Keratinocyte (primary cell): ENCODE data around the gene TLR9. TPM values are rescaled to one million over a fixed set of nuclear protein-coding genes. Genes with fewer than 3 reads are reported as not detected.

ENCODE experiments used
- DNase-seq: peaks from one replicate; pipeline ENCODE4 v3.0.0-alpha.2; 2011; ENCODE audit warnings: low read depth, missing footprints, low spot score
- FAIRE-seq: peaks from 2 replicates; lab custom pipeline; 2011; peaks lifted over from hg19 to GRCh38; lab: Jason Lieb, UNC
- H2AFZ ChIP-seq: 2 replicates; pipeline ENCODE4 v1.6.0; 2012; ENCODE audit warnings: low read length, control low read depth, inconsistent platforms; ENCODE audit not compliant: control insufficient read depth
- H3K27ac ChIP-seq: 2 replicates; pipeline ENCODE4 v1.5.1; 2011; ENCODE audit warnings: low read length; ENCODE audit not compliant: control insufficient read depth, insufficient read depth
- H3K27me3 ChIP-seq: 3 replicates; pipeline ENCODE4 v1.6.0; 2011; ENCODE audit warnings: low read length; ENCODE audit not compliant: control insufficient read depth, insufficient read depth; ENCODE audit errors: extremely low read depth
- H3K36me3 ChIP-seq, 2 experiments: 2 replicates in 1 of 2; 3 replicates in 1 of 2; pipeline ENCODE4 v1.5.1; 2011; ENCODE audit warnings: low read length in 2 of 2, mild to moderate bottlenecking in 1 of 2; ENCODE audit not compliant: control insufficient read depth in 2 of 2, insufficient read depth in 2 of 2; ENCODE audit errors: extremely low read depth in 1 of 2
- H3K4me1 ChIP-seq: 3 replicates; pipeline ENCODE4 v1.5.1; 2011; ENCODE audit warnings: low read length; ENCODE audit not compliant: control insufficient read depth, insufficient read depth; ENCODE audit errors: extremely low read depth
- H3K4me2 ChIP-seq: 3 replicates; pipeline ENCODE4 v1.6.0; 2011; ENCODE audit warnings: low read depth, low read length; ENCODE audit not compliant: control insufficient read depth, insufficient read depth; ENCODE audit errors: extremely low read depth
- H3K4me3 ChIP-seq, 3 experiments: fragments of 200-600 bp in 1 of 3; sonication (generic) in 1 of 3; 2 replicates in 2 of 3; 3 replicates in 1 of 3; pipeline ENCODE4 v1.5.1; 2011 to 2016; ENCODE audit warnings: low read length in 3 of 3, mild to moderate bottlenecking in 3 of 3, control low read depth in 2 of 3, inconsistent platforms in 1 of 3, low read depth in 1 of 3, mixed read lengths in 1 of 3, mixed run types in 1 of 3, moderate library complexity in 1 of 3; ENCODE audit not compliant: control insufficient read depth in 2 of 3, insufficient read depth in 2 of 3; ENCODE audit errors: extremely low read depth in 1 of 3
- H3K79me2 ChIP-seq: 2 replicates; pipeline ENCODE4 v1.6.0; 2012; ENCODE audit warnings: low read length; ENCODE audit not compliant: control insufficient read depth, insufficient read depth
- H3K9ac ChIP-seq: 3 replicates; pipeline ENCODE4 v1.6.0; 2011; ENCODE audit warnings: low read length; ENCODE audit not compliant: control insufficient read depth, insufficient read depth; ENCODE audit errors: extremely low read depth
- H3K9me1 ChIP-seq: 3 replicates; pipeline ENCODE4 v1.6.0; 2011; ENCODE audit warnings: low read length; ENCODE audit not compliant: control insufficient read depth, insufficient read depth; ENCODE audit errors: extremely low read depth
- H3K9me3 ChIP-seq: 2 replicates; pipeline ENCODE4 v1.5.1; 2012; ENCODE audit warnings: low read depth, low read length; ENCODE audit not compliant: control insufficient read depth
- H4K20me1 ChIP-seq: 3 replicates; pipeline ENCODE4 v1.6.0; 2011; ENCODE audit warnings: low read length; ENCODE audit not compliant: control insufficient read depth, insufficient read depth; ENCODE audit errors: extremely low read depth
- EZH2 ChIP-seq: IDR thresholded peaks from one replicate; pipeline ENCODE4 v1.6.1; 2012; ENCODE audit warnings: inconsistent platforms, mild to moderate bottlenecking, low read length, moderate library complexity
- dilution Hi-C: fragments of 300-500 bp; cut with MboI; formaldehyde crosslinking; loops from one replicate; pipeline ENCODE4 v1.7.0; 2020; ENCODE audit warnings: low sequenced_read_pairs; ENCODE audit not compliant: extremely low pct_ligation_motif_present
- polyA plus RNA-seq, 5 experiments: library from polyadenylated mRNA; depleted of rRNA in 3 of 5; stranded (reverse) in 3 of 5; stranded (forward) in 1 of 5; unstranded in 1 of 5; fragments of >200 nt; gene quantifications; 1 replicate in 1 of 5; 2 replicates in 3 of 5; 3 replicates in 1 of 5; pipeline versions ENCODE4 v1.2.1 to v1.2.3, GENCODE V29; 2011 to 2012; ENCODE audit warnings: missing spikeins in 2 of 5, low read depth in 1 of 5, low replicate concordance in 1 of 5
- TF ChIP-seq, protein P1 (sequence below), 3 experiments: IDR thresholded peaks in 1 of 3; conservative IDR thresholded peaks in 1 of 3; optimal IDR thresholded peaks in 1 of 3; 2 replicates in 2 of 3; 3 replicates in 1 of 3; pipeline versions ENCODE3 to v1.5.1; 2011; ENCODE audit warnings: low read length in 3 of 3, mild to moderate bottlenecking in 3 of 3, moderate library complexity in 2 of 3, control low read depth in 1 of 3, inconsistent platforms in 1 of 3; ENCODE audit not compliant: insufficient read depth in 2 of 3; ENCODE audit errors: extremely low read depth in 1 of 3

Gene TLR9
- polyA plus RNA-seq, 1 donor (not counting 4 experiments of a cell fraction or from before 2014, with no cell fraction given): not detected

DNA sequence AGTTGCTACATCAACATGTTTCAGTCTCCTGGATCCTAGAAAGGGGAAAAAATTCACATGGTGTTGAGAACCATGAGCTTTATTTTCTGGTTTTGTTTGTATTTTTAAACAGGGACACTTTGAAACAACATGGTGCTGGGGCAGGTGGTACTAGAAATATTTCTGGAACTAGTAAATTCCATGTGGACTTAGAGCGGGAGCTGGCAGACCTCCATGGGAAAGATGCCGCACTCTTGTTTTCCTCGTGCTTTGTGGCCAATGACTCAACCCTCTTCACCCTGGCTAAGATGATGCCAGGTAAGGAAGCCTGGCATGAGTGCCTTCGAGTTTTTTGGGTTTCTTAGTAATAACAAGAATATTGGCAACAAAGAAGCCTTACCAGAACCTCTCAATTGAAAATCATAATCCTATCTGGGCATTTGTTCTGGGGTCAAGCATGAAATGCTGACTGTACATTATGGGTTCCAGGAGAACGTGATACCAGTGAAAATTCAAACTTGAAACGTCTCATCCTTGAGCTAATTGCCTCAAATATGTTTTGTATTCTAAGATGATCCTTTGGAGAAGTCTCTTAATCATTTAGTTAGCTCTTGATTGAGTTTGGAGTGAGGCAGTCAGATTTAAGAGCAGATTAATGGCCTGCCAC is 19.6 kb downstream of the TLR9 start:
- H2AFZ ChIP-seq: no peak overlapping the region
- H3K79me2 ChIP-seq: peaks cover 3% of the 10 kb centered on the region
- H4K20me1 ChIP-seq: no peaks in the 10 kb centered on the region
- peaks cover 14% of the 10 kb centered on the region for H3K4me1 ChIP-seq
- peaks cover 41 to 64% of the 10 kb centered on the region in 2 experiments for H3K36me3 ChIP-seq
- no peak overlapping the region for H3K4me2 ChIP-seq
- H3K27me3 ChIP-seq: no peaks in the 10 kb centered on the region
- no peak for TF ChIP-seq EZH2
- TF ChIP-seq, protein P1, sequence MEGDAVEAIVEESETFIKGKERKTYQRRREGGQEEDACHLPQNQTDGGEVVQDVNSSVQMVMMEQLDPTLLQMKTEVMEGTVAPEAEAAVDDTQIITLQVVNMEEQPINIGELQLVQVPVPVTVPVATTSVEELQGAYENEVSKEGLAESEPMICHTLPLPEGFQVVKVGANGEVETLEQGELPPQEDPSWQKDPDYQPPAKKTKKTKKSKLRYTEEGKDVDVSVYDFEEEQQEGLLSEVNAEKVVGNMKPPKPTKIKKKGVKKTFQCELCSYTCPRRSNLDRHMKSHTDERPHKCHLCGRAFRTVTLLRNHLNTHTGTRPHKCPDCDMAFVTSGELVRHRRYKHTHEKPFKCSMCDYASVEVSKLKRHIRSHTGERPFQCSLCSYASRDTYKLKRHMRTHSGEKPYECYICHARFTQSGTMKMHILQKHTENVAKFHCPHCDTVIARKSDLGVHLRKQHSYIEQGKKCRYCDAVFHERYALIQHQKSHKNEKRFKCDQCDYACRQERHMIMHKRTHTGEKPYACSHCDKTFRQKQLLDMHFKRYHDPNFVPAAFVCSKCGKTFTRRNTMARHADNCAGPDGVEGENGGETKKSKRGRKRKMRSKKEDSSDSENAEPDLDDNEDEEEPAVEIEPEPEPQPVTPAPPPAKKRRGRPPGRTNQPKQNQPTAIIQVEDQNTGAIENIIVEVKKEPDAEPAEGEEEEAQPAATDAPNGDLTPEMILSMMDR (optimal IDR thresholded peaks at IDR 0.05 in 1 of 3, IDR thresholded peaks at IDR 0.05 in 1 of 3, conservative IDR thresholded peaks at IDR 0.05 in 1 of 3; ENCODE audit: extremely low read depth in 1 of 3, insufficient read depth in 2 of 3, low read length in 3 of 3): no peak
- no peak overlapping the region for H3K4me3 ChIP-seq
- DNase-seq (no peak), FAIRE-seq (no peak)
- dilution Hi-C loops: no loop called here
- H3K27ac ChIP-seq: no peak overlapping the region
- no peaks in the 10 kb centered on the region for H3K9me3 ChIP-seq
- no peak overlapping the region for H3K9ac ChIP-seq
- no peaks in the 10 kb centered on the region for H3K9me1 ChIP-seq

DNA sequence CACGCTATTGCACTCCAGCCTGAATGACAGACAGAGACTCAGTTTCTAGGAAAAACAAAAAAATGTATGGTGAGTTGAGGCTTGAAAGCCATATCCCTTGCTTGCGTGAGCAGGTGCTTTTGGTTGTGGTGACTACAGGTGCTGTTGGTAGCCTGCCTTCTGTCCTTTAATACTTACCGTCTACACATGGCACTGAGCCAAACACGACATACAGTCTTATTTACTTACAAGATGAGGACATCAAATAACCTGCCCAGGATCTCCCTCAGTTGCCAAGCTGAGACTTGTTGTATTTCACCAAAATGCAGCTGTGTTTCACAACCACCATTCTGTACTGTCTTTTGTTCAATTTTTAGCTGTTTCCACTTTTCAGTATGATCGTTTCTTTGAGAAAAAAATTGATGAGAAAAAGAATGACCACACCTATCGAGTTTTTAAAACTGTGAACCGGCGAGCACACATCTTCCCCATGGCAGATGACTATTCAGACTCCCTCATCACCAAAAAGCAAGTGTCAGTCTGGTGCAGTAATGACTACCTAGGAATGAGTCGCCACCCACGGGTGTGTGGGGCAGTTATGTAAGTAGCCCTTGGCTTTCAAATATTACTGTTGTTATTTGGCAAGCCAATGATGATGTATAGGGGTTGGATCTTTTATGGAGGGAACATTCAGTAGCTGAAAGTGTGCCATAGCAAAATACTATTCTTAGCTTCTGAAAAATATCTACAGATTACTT is 20.9 kb downstream of the TLR9 start:
- Histone ChIP-seq H3K27ac (no peak overlapping the region), H3K4me2 (no peak overlapping the region), H3K27me3 (no peaks in the 10 kb centered on the region), H3K9ac (no peak overlapping the region), H2AFZ (no peak overlapping the region), H3K9me1 (no peaks in the 10 kb centered on the region), H3K36me3 (peaks cover 32 to 56% of the 10 kb centered on the region in 2 experiments), H3K79me2 (peaks cover 3% of the 10 kb centered on the region), H4K20me1 (no peaks in the 10 kb centered on the region), H3K4me1 (peaks cover 16% of the 10 kb centered on the region), H3K9me3 (no peaks in the 10 kb centered on the region), H3K4me3 (no peak overlapping the region)
- DNase-seq: no peak
- TF ChIP-seq, protein P1 (optimal IDR thresholded peaks at IDR 0.05 in 1 of 3, IDR thresholded peaks at IDR 0.05 in 1 of 3, conservative IDR thresholded peaks at IDR 0.05 in 1 of 3; ENCODE audit: extremely low read depth in 1 of 3, insufficient read depth in 2 of 3, low read length in 3 of 3): no peak
- TF ChIP-seq EZH2: no peak
- peak; percentile 32 for FAIRE-seq
- dilution Hi-C loops: no loop called here
